Kidney (tissue), 14 donors: ENCODE data around the gene ZSCAN10. TPM values are rescaled to one million over a fixed set of nuclear protein-coding genes. Genes with fewer than 3 reads are reported as not detected.

ENCODE experiments used
- DNase-seq, 5 donors: peaks; one replicate each; pipeline ENCODE4 v3.0.0-alpha.2; 2013 to 2020
- FAIRE-seq: peaks from 2 replicates; lab custom pipeline; 2012; peaks lifted over from hg19 to GRCh38; lab: Jason Lieb, UNC
- H3K27ac ChIP-seq, 2 donors: one replicate each; pipeline ENCODE4 v1.7.0; 2013; ENCODE audit warnings: low read depth in 2 of 2, low read length in 2 of 2, inconsistent platforms in 1 of 2
- H3K27me3 ChIP-seq: one replicate; pipeline ENCODE4 v1.7.1; 2013; ENCODE audit warnings: low read length, inconsistent platforms; ENCODE audit not compliant: control insufficient read depth, insufficient read depth
- H3K36me3 ChIP-seq, 3 donors: one replicate each; pipeline versions ENCODE4 v1.7.0 to v1.7.1; 2013; ENCODE audit warnings: low read length in 3 of 3, control low read depth in 1 of 3, inconsistent platforms in 1 of 3; ENCODE audit not compliant: insufficient read depth in 3 of 3, control insufficient read depth in 2 of 3
- H3K4me1 ChIP-seq, 3 donors: one replicate each; pipeline versions ENCODE4 v1.7.0 to v1.7.1; 2013; ENCODE audit warnings: low read length in 3 of 3, inconsistent platforms in 1 of 3, low read depth in 1 of 3; ENCODE audit not compliant: control insufficient read depth in 2 of 3, insufficient read depth in 2 of 3
- H3K4me3 ChIP-seq, 3 donors: one replicate each; pipeline versions ENCODE4 v1.7.0 to v1.8.1; 2013; ENCODE audit warnings: low read length in 3 of 3, control low read depth in 1 of 3, inconsistent platforms in 1 of 3
- H3K9ac ChIP-seq, 3 donors: one replicate each; pipeline versions ENCODE4 v1.7.0 to v1.7.1; 2013; ENCODE audit warnings: low read length in 3 of 3, control low read depth in 1 of 3, inconsistent platforms in 1 of 3
- H3K9me3 ChIP-seq, 3 donors: one replicate each; pipeline versions ENCODE4 v1.7.0 to v1.7.1; 2013; ENCODE audit warnings: low read length in 3 of 3, control low read depth in 1 of 3, inconsistent platforms in 1 of 3; ENCODE audit not compliant: control insufficient read depth in 2 of 3, insufficient read depth in 1 of 3
- intact Hi-C: fragments of 100-400 bp; cut with DNase I; formaldehyde crosslinking; loops from one replicate; pipeline ENCODE4 v1.11.1; 2022
- polyA plus RNA-seq: library from polyadenylated mRNA; stranded (reverse); fragments of 350-450 nt; fragmentation: Illumina TruSeq; extraction: RNeasy Lipid Tissue Mini Kit (QIAGEN cat#74804); gene quantifications from one replicate; pipeline ENCODE4 v1.2.3, GENCODE V29; 2014; ENCODE audit warnings: low read depth, low replicate concordance; ENCODE audit not compliant: insufficient read depth
- total RNA-seq: library from RNA; stranded (reverse); fragmentation: NEBNext Ultra II Directional; extraction: Animal tissue kit (Norgen Biotek cat#: 25700); gene quantifications from one replicate; pipeline ENCODE4 v1.2.1, GENCODE V29; 2021
- TF ChIP-seq, protein P1 (sequence below): IDR thresholded peaks from 3 replicates; pipeline ENCODE4 v1.5.1; 2012; ENCODE audit warnings: mild to moderate bottlenecking, moderate library complexity, borderline replicate concordance; ENCODE audit not compliant: insufficient read depth; ENCODE audit errors: extremely low read depth
- donor health status: control.
- donor health status: control.
- donor health status: control.
- donor health status: control.
- donor health status: control.
- donor health status: DM: yes; HTN: yes; CAD: no.
- donor health status: Normal renal cell carcinoma (clear cell type).

Gene ZSCAN10
- total and polyA plus RNA-seq, 2 donors from 2014 or later = not detected

- H3K9me3 ChIP-seq = no peaks in the 10 kb centered on the region
- H3K27me3 ChIP-seq = no peaks in the 10 kb centered on the region
- no peak overlapping the region for H3K9ac ChIP-seq
- H3K4me1 ChIP-seq = peaks cover 0 to 5% (median 0%) of the 10 kb centered on the region in 3 donors
- intact Hi-C loops = loop anchor here (10.0 kb wide), 1 partner anchor 54 kb away; the partner anchor contains the start of gene IL32
- H3K4me3 ChIP-seq = no peak overlapping the region
- FAIRE-seq = no peak
- TF ChIP-seq, protein P1, sequence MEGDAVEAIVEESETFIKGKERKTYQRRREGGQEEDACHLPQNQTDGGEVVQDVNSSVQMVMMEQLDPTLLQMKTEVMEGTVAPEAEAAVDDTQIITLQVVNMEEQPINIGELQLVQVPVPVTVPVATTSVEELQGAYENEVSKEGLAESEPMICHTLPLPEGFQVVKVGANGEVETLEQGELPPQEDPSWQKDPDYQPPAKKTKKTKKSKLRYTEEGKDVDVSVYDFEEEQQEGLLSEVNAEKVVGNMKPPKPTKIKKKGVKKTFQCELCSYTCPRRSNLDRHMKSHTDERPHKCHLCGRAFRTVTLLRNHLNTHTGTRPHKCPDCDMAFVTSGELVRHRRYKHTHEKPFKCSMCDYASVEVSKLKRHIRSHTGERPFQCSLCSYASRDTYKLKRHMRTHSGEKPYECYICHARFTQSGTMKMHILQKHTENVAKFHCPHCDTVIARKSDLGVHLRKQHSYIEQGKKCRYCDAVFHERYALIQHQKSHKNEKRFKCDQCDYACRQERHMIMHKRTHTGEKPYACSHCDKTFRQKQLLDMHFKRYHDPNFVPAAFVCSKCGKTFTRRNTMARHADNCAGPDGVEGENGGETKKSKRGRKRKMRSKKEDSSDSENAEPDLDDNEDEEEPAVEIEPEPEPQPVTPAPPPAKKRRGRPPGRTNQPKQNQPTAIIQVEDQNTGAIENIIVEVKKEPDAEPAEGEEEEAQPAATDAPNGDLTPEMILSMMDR = no peak
- H3K27ac ChIP-seq = no peak overlapping the region
- peaks cover 2 to 7% (median 6%) of the 10 kb centered on the region in 3 donors for H3K36me3 ChIP-seq
- no peak for DNase-seq
Observed at GRCh38 chr16:3119286-3119685, 20.2 kb upstream of the ZSCAN10 start.

GRCh38 chr16:3118846-3119245 lies 19.8 kb upstream of the ZSCAN10 start:
- Histone ChIP-seq H3K27me3 (no peaks in the 10 kb centered on the region), H3K9ac (no peak overlapping the region), H3K36me3 (peaks cover 2 to 7% (median 6%) of the 10 kb centered on the region in 3 donors), H3K9me3 (no peaks in the 10 kb centered on the region), H3K27ac (no peak overlapping the region), H3K4me3 (no peak overlapping the region), H3K4me1 (peaks cover 0 to 8% (median 3%) of the 10 kb centered on the region in 3 donors)
- FAIRE-seq (no peak), DNase-seq (no peak)
- TF ChIP-seq, protein P1 = no peak
- intact Hi-C loops = loop anchor here (10.0 kb wide), 1 partner anchor 54 kb away; the partner anchor contains the start of gene IL32

DNA sequence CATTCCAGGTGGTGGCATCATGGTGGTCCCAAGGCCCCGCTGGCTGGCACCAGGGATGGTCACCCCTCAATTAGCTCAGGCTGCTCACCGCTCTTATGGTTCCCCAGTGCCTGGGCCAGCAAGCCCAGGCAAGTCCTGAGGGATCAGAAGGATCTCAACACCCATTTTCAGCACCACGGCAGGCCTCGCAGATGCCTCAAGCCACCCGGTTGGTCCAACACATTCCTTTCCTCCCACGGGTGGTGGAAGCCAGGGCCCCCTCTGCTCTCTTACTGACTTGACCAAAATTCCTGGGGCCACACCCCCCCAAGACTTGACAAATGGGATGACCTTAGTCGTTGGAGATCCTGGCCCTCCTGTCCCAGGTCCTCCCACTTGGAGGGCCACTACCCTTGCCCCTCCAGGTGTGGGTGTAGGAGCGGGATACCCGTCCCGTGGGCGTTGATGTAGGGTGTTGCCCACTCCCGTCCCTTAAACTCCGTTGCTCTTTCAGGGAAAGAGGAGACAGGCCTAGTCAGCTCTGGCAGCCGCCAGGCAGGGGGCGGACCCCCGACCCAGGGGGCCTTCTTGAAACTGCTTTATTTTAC lies 19.2 kb upstream of the ZSCAN10 start:
- intact Hi-C loops = loop anchor here (10.0 kb wide), 1 partner anchor 53 kb away; the partner anchor contains the start of gene IL32
- Histone ChIP-seq H3K9ac (no peak overlapping the region), H3K4me1 (peaks cover 0 to 9% (median 6%) of the 10 kb centered on the region in 3 donors), H3K36me3 (peaks cover 2 to 7% (median 6%) of the 10 kb centered on the region in 3 donors), H3K4me3 (no peak overlapping the region), H3K27me3 (no peaks in the 10 kb centered on the region), H3K27ac (no peak overlapping the region), H3K9me3 (no peaks in the 10 kb centered on the region)
- DNase-seq (no peak), FAIRE-seq (no peak)
- TF ChIP-seq, protein P1 = no peak
